Ovary (tissue), 9 donors: ENCODE measurements around the gene UBA3. TPM values are rescaled to one million over a fixed set of nuclear protein-coding genes. Genes with fewer than 3 reads are reported as not detected.

Experiments used
- DNase-seq, 5 donors: peaks; one replicate each; pipeline ENCODE4 v3.0.0-alpha.2; 2019 to 2020
- H3K27ac ChIP-seq, 2 donors: fragments of 200-600 bp; one replicate each; pipeline versions ENCODE4 v1.5.1 to v1.8.0; 2019 to 2022
- H3K27me3 ChIP-seq: fragments of 200-600 bp; one replicate; pipeline ENCODE4 v1.8.0; 2022
- H3K36me3 ChIP-seq: fragments of 200-600 bp; sonication (generic); one replicate; pipeline ENCODE4 v1.5.1; 2019
- H3K4me1 ChIP-seq: one replicate; pipeline ENCODE4 v1.8.1; 2013; ENCODE audit warnings: mild to moderate bottlenecking, moderate library complexity; ENCODE audit not compliant: insufficient read depth
- H3K4me3 ChIP-seq: fragments of 200-600 bp; sonication (generic); one replicate; pipeline ENCODE4 v1.5.1; 2017
- H3K9me3 ChIP-seq, 2 donors: fragments of 200-600 bp in 1 of 2; sonication (generic) in 1 of 2; one replicate each; pipeline versions ENCODE4 v1.5.1 to v1.8.1; 2013 to 2019; ENCODE audit warnings: mild to moderate bottlenecking in 1 of 2, moderate library complexity in 1 of 2
- CTCF ChIP-seq, 3 donors: fragments of 450-650 bp in 2 of 3; fragments of 200-600 bp in 1 of 3; IDR thresholded peaks; one replicate each; pipeline versions ENCODE4 v1.5.1 to v1.8.0; 2016 to 2022; ENCODE audit warnings: antibody characterized with exemption in 3 of 3, mild to moderate bottlenecking in 1 of 3
- EP300 ChIP-seq: sonication (generic); formaldehyde crosslinking; IDR thresholded peaks from one replicate; pipeline ENCODE4 v1.6.1; 2017; ENCODE audit warnings: antibody characterized with exemption
- POLR2A ChIP-seq: fragments of 450-650 bp; IDR thresholded peaks from one replicate; pipeline ENCODE4 v1.6.1; 2017; ENCODE audit warnings: antibody characterized with exemption, mild to moderate bottlenecking, moderate library complexity
- WGBS, 3 donors: extraction: QIAGEN DNeasy Blood & Tissue Kit in 1 of 3; methylation state at CpG; one replicate each; pipeline versions ENCODE4 v1.1.5 to v1.1.7; 2013 to 2017; 5-methylcytosine and 5-hydroxymethylcytosine counted together
- intact Hi-C, 4 donors: fragments of 100-400 bp; cut with DNase I; formaldehyde crosslinking; loops; one replicate each; pipeline versions ENCODE4 v1.11.0 to v1.15.1; 2022 to 2023
- polyA plus RNA-seq, 2 donors: library from polyadenylated mRNA; stranded (reverse); fragments of 200-250 nt in 1 of 2; fragments of 350-450 nt in 1 of 2; fragmentation: Illumina TruSeq in 1 of 2; extraction: RNeasy Lipid Tissue Mini Kit (QIAGEN cat#74804) in 1 of 2; gene quantifications; one replicate each; pipeline ENCODE4 v1.2.3, GENCODE V29; 2013 to 2014
- total RNA-seq, 7 donors: library from RNA; depleted of rRNA in 2 of 7; stranded (reverse); fragments of >200 nt in 2 of 7; fragmentation: NEBNext Ultra II Directional in 3 of 7; extraction: Animal tissue kit (Norgen Biotek cat#: 25700) in 3 of 7; gene quantifications; one replicate each; pipeline versions ENCODE4 v1.1.0 to v1.2.4, GENCODE V29; 2016 to 2023
- donor health status: DM: no; HTN: no; CAD: no; lungs with moderate emphysema.
- donor health status: DM: no; HTN: no; CAD: no.
- donor health status: Bipolar disorder and iron deficiency.
- donor health status: DM: yes; HTN: yes; CAD: no.
- donor health status: DM: no; HTN: no; CAD: no.
- donor health status: DM: yes; HTN: yes; CAD: no.

The UBA3 gene
- total and polyA plus RNA-seq, 9 donors = 34.7 to 54.9 (median 47.7) TPM

GRCh38 chr3:69044608-69045007, 35.6 kb downstream of the UBA3 start:
- intact Hi-C loops = loop anchor here in 1 of 4 donors (2.0 kb wide), 1 partner anchor 26 kb away; no protein-coding TSS in a partner anchor
- Histone ChIP-seq H3K27me3 (no peaks in the 10 kb centered on the region), H3K36me3 (no peaks in the 10 kb centered on the region), H3K4me1 (peaks cover 1% of the 10 kb centered on the region), H3K27ac (no peak overlapping the region), H3K4me3 (no peak overlapping the region), H3K9me3 (no peaks in the 10 kb centered on the region)
- WGBS, 3 donors = 87 to 92% (median 90%) methylated on average over 2 of the region's 2 CpGs
- no peak for DNase-seq
- TF ChIP-seq POLR2A (no peak), EP300 (no peak), CTCF (IDR thresholded peaks at IDR 0.05) (no peak)

- WGBS, 3 donors = 84 to 89% (median 87%) methylated on average over 7 of the region's 7 CpGs
- Histone ChIP-seq H3K27me3 (no peaks in the 10 kb centered on the region), H3K4me1 (no peaks in the 10 kb centered on the region), H3K4me3 (no peak overlapping the region), H3K27ac (no peak overlapping the region), H3K36me3 (no peaks in the 10 kb centered on the region), H3K9me3 (no peaks in the 10 kb centered on the region)
- TF ChIP-seq POLR2A (no peak), CTCF (IDR thresholded peaks at IDR 0.05) (no peak), EP300 (no peak)
- DNase-seq = no peak
- intact Hi-C loops = no loop called here
Observed at GRCh38 chr3:69033470-69033869, 46.7 kb downstream of the UBA3 start.

GRCh38 chr3:69032737-69033136, 47.4 kb downstream of the UBA3 start:
- intact Hi-C loops = no loop called here
- Histone ChIP-seq H3K36me3 (no peaks in the 10 kb centered on the region), H3K4me1 (no peaks in the 10 kb centered on the region), H3K27me3 (no peaks in the 10 kb centered on the region), H3K27ac (no peak overlapping the region), H3K4me3 (no peak overlapping the region), H3K9me3 (no peaks in the 10 kb centered on the region)
- TF ChIP-seq CTCF (IDR thresholded peaks at IDR 0.05) (no peak), POLR2A (no peak), EP300 (no peak)
- 94 to 95% (median 94%) methylated on average over 9 of the region's 9 CpGs for whole genome bisulfite sequencing, 3 donors
- no peak for DNase-seq

GRCh38 chr3:69032142-69032541, 48.0 kb downstream of the UBA3 start:
- DNase-seq = no peak
- Histone ChIP-seq H3K9me3 (no peaks in the 10 kb centered on the region), H3K27me3 (no peaks in the 10 kb centered on the region), H3K27ac (no peak overlapping the region), H3K36me3 (no peaks in the 10 kb centered on the region), H3K4me3 (no peak overlapping the region), H3K4me1 (no peaks in the 10 kb centered on the region)
- TF ChIP-seq CTCF (IDR thresholded peaks at IDR 0.05) = no peak
- TF ChIP-seq EP300 = no peak
- TF ChIP-seq POLR2A = no peak
- intact Hi-C loops = no loop called here
- WGBS, 3 donors = 91 to 96% (median 95%) methylated on average over 2 of the region's 2 CpGs
